Aorta (tissue), 5 donors: Measurements from ENCODE around the gene SMAD6. TPM values are rescaled to one million over a fixed set of nuclear protein-coding genes. Genes with fewer than 3 reads are reported as not detected.

Source experiments
- ATAC-seq: fragments of 200-7000 bp; cut with Tn5 transposase; one replicate; pipeline ENCODE4 v1.9.1; 2022; ENCODE audit warnings: moderate library complexity; ENCODE audit not compliant: low FRiP score
- DNase-seq, 2 donors: peaks; one replicate each; pipeline ENCODE4 v3.0.0-alpha.2; 2020
- H3K27ac ChIP-seq, 2 donors: one replicate each; pipeline ENCODE4 v1.5.1; 2013; ENCODE audit warnings: low read length in 2 of 2, mild to moderate bottlenecking in 2 of 2, moderate library complexity in 2 of 2, control low read depth in 1 of 2, inconsistent platforms in 1 of 2, low read depth in 1 of 2
- H3K27me3 ChIP-seq, 2 donors: one replicate each; pipeline ENCODE4 v1.6.1; 2013; ENCODE audit warnings: control low read depth in 1 of 2, low read length in 1 of 2, mild to moderate bottlenecking in 1 of 2, moderate library complexity in 1 of 2; ENCODE audit not compliant: insufficient read depth in 2 of 2, control insufficient read depth in 1 of 2
- H3K36me3 ChIP-seq, 2 donors: one replicate each; pipeline ENCODE4 v1.6.1; 2013; ENCODE audit warnings: control low read depth in 1 of 2, low read length in 1 of 2, mild to moderate bottlenecking in 1 of 2; ENCODE audit not compliant: insufficient read depth in 2 of 2, control insufficient read depth in 1 of 2
- H3K4me1 ChIP-seq, 2 donors: one replicate each; pipeline ENCODE4 v1.6.1; 2013; ENCODE audit warnings: low read length in 2 of 2, control low read depth in 1 of 2, mild to moderate bottlenecking in 1 of 2, moderate library complexity in 1 of 2; ENCODE audit not compliant: insufficient read depth in 2 of 2, control insufficient read depth in 1 of 2
- H3K4me3 ChIP-seq, 2 donors: one replicate each; pipeline ENCODE4 v1.5.1; 2013; ENCODE audit warnings: low read length in 2 of 2, control low read depth in 1 of 2, mild to moderate bottlenecking in 1 of 2
- H3K9me3 ChIP-seq: one replicate; pipeline ENCODE4 v1.6.1; 2013; ENCODE audit warnings: mild to moderate bottlenecking, low read length; ENCODE audit not compliant: control insufficient read depth
- WGBS, 2 donors: extraction: QIAGEN DNeasy Blood & Tissue Kit; methylation state at CpG; one replicate each; pipeline ENCODE4 v1.1.7; 2013; 5-methylcytosine and 5-hydroxymethylcytosine counted together
- intact Hi-C, 2 donors: fragments of 100-400 bp; cut with DNase I; formaldehyde crosslinking; loops; one replicate each; pipeline versions ENCODE4 v1.14.2 to v1.15.0; 2022
- polyA plus RNA-seq, 2 donors: library from polyadenylated mRNA; stranded (reverse); fragments of 200-250 nt; gene quantifications; one replicate each; pipeline ENCODE4 v1.2.3, GENCODE V29; 2013
- total RNA-seq, 2 donors: library from RNA; stranded (reverse); fragmentation: NEBNext Ultra II Directional; extraction: Animal tissue kit (Norgen Biotek cat#: 25700); gene quantifications; one replicate each; pipeline ENCODE4 v1.2.1, GENCODE V29; 2021
- donor health status: healthy with polysubstance abuse.
- donor health status: Bipolar disorder and iron deficiency.
- donor health status: DM: no; HTN: no; CAD: no.
- donor health status: DM: no; HTN: no; CAD: no.
- donor health status: DM: yes; HTN: yes; CAD: no.

SMAD6 gene
- total and polyA plus RNA-seq, 4 donors: 7.1 to 92.0 (median 24.5) TPM

DNA sequence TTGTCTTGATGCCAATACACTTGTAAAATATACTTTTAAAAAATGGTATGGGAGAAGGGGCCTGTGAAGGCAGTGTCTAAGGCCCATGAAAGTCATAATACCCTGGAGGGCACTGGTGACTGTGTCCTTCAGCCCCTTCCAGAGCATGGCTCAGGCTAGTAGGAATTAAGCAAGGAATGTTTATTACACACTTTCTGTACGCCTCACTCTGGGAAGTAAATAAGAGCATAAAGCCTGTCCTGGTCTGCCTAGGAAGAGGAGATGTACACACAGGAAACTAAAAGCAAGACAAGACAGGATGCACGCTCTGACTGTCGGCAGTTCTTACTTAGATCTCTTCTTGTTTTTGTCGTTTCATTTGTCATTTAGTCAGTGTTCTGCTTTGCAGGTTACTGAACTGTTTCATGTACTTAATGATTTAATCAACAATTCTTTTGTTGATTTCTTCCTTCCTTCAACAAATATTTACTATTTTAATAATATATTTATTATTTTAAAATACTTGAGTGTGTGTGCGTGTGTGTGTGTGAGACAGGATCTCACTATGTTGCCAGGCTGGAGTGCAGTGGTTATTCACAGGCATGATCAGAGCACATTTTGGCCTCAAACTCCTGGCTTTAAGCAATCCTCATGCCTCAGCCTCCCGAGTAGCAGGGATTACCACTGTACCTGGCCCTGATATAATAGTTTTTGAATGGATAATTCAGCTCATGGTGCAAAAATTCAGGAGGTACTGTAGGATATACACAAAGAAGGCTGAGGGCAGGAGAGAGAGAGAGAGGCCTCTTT, 9.0 kb upstream of the SMAD6 start:
- ATAC-seq: no peak
- Histone ChIP-seq H3K36me3 (no peaks in the 10 kb centered on the region), H3K9me3 (no peaks in the 10 kb centered on the region), H3K27ac (no peak overlapping the region), H3K4me1 (no peaks in the 10 kb centered on the region), H3K4me3 (no peak overlapping the region), H3K27me3 (no peaks in the 10 kb centered on the region)
- DNase-seq: no peak
- intact Hi-C loops: no loop called here
- WGBS, 2 donors: 91 to 93% methylated on average over 6 of the region's 6 CpGs

GRCh38 chr15:66696770-66697169, 5.3 kb upstream of the SMAD6 start:
- H3K9me3 ChIP-seq: no peaks in the 10 kb centered on the region
- no peak overlapping the region for H3K27ac ChIP-seq
- 93 to 96% methylated on average over 4 of the region's 4 CpGs for WGBS, 2 donors
- no peaks in the 10 kb centered on the region for H3K36me3 ChIP-seq
- ATAC-seq (no peak), DNase-seq (no peak)
- intact Hi-C loops: loop anchor here in 1 of 2 donors (5.0 kb wide), 1 partner anchor 94 kb away; no protein-coding TSS in a partner anchor
- no peaks in the 10 kb centered on the region for H3K27me3 ChIP-seq
- H3K4me1 ChIP-seq: no peaks in the 10 kb centered on the region
- no peak overlapping the region for H3K4me3 ChIP-seq

DNA sequence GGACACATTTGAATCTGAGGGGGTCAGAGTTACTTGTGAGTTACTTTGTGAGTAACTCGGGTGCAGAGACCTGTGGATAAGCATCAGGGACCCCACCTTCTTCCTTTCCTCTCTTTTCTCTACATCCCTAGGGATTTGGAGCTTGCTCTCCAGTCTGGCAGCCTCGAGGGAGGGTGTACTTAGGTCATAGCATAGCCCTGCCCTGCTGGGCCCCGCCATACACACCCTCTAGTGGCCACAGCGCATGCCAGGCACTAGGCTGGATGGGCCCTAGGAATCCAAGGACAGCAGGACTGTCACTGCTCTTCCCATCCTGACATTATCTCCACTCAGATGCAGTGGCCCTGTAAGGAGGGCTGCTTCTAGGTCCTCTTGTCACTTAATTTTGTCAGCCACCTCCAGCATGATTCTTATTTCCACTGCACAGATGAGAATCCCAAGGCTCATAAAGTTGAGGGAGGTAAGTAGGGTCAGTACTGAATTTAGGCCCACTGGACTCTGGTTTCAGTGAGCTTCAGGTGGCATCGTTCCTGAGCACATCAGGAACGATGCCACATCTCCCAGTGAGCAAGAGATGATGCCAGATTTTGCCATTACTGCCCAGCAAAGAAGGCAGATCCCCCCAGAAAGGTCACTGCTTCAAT, 3.6 kb upstream of the SMAD6 start:
- ATAC-seq: no peak
- H3K27ac ChIP-seq: peak overlapping the region in 1 of 2 donors; percentile 43

DNA sequence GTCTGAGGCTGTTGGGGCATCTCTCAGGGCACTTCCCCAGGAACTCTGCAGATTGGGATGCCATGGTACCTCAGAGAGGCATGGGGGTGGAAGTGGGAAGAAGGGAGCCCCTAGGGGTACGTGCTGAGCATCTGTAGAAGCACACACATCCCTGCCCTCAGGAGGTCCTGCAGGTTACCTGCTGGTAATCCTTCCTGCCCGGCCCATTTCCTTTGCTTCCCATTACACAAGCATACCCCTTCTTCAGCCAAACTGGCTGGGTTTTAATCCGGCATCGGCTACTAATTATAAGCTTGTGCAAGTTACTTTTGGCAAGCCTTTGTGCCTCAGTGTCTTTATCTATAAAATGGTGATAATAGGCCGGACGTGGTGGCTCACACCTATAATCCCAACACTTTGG, 3.1 kb upstream of the SMAD6 start:
- intact Hi-C loops: loop anchor here (2.0 to 5.0 kb wide), 2 partner anchors 80 to 97 kb away; no protein-coding TSS in a partner anchor

More for the DNA sequence above, 3.6 kb upstream of the SMAD6 start:
- no peaks in the 10 kb centered on the region for H3K9me3 ChIP-seq
- no peaks in the 10 kb centered on the region for H3K36me3 ChIP-seq
- H3K27me3 ChIP-seq: no peaks in the 10 kb centered on the region
- 12 to 15% methylated on average over 6 of the region's 6 CpGs for WGBS, 2 donors
- intact Hi-C loops: loop anchor here (2.0 to 5.0 kb wide), 2 partner anchors 80 to 96 kb away; no protein-coding TSS in a partner anchor
- no peak overlapping the region for H3K4me3 ChIP-seq
- DNase-seq: peak; percentile 83 to 91
- no peaks in the 10 kb centered on the region for H3K4me1 ChIP-seq

DNA sequence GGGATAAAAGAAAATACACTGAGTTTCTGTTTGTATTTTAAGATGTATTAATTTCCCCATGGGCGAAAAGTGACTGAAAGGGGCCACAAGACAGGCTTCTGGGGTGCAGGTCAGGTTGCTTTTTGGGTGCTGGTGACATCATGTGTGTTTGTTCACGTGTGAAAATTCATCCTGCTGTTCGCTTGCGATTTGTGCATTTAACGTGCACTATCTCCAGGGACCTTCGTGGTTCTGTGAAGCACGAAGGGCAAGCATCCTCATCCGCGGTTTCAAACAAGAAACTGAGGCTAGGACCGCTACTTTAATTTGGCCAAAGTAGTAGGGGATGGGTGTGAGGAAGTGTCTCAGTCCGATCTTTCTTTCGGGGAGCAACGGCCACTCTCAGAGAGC, 1.6 kb upstream of the SMAD6 start:
- Histone ChIP-seq H3K27me3 (no peaks in the 10 kb centered on the region), H3K27ac (peak overlapping the region in 1 of 2 donors; percentile 75), H3K4me3 (no peak overlapping the region), H3K36me3 (no peaks in the 10 kb centered on the region), H3K4me1 (no peaks in the 10 kb centered on the region), H3K9me3 (no peaks in the 10 kb centered on the region)
- no peak for ATAC-seq
- 26 to 28% methylated on average over 13 of the region's 13 CpGs for WGBS, 2 donors
- intact Hi-C loops: loop anchor here in 1 of 2 donors (5.0 kb wide), 1 partner anchor 152 kb away; no protein-coding TSS in a partner anchor
- no peak for DNase-seq

More for the DNA sequence above, 3.1 kb upstream of the SMAD6 start:
- Histone ChIP-seq H3K27ac (peak overlapping the region in 1 of 2 donors; percentile 43), H3K4me1 (no peaks in the 10 kb centered on the region), H3K4me3 (no peak overlapping the region), H3K36me3 (no peaks in the 10 kb centered on the region), H3K27me3 (no peaks in the 10 kb centered on the region), H3K9me3 (no peaks in the 10 kb centered on the region)
- ATAC-seq (no peak), DNase-seq (no peak)
- WGBS, 2 donors: 70 to 72% methylated on average over 6 of the region's 6 CpGs

- WGBS, 2 donors: 1% methylated on average over 32 to 68 of the region's 68 CpGs
- intact Hi-C loops: loop anchor here in 1 of 2 donors (5.0 kb wide), 1 partner anchor 151 kb away; no protein-coding TSS in a partner anchor
- DNase-seq (peak; percentile 97 to 98), ATAC-seq (peak; percentile 85)
- Histone ChIP-seq H3K36me3 (no peaks in the 10 kb centered on the region), H3K9me3 (no peaks in the 10 kb centered on the region), H3K27ac (peak overlapping the region; percentile 59 to 75), H3K4me3 (peak overlapping the region; percentile 29 to 88), H3K27me3 (no peaks in the 10 kb centered on the region), H3K4me1 (no peaks in the 10 kb centered on the region)
Observed at GRCh38 chr15:66700802-66701421, 1.1 kb upstream of the SMAD6 start.

- Histone ChIP-seq H3K9me3 (no peaks in the 10 kb centered on the region), H3K4me1 (no peaks in the 10 kb centered on the region), H3K36me3 (no peaks in the 10 kb centered on the region), H3K27ac (peak overlapping the region; percentile 59 to 94), H3K27me3 (no peaks in the 10 kb centered on the region), H3K4me3 (peak overlapping the region; percentile 29 to 88)
- WGBS, 2 donors: 0% methylated on average over 47 to 48 of the region's 48 CpGs
- ATAC-seq: peak; percentile 77
- intact Hi-C loops: loop anchor here (2.0 to 5.0 kb wide), 3 partner anchors 73 to 151 kb away; no protein-coding TSS in a partner anchor
- DNase-seq: peak; percentile 84
Observed at GRCh38 chr15:66701422-66702034, 508 bp upstream of the SMAD6 start.
